NCI-H748 (cell line): ENCODE data around the gene DAPK1.

ENCODE experiments used
- DNase-seq: peaks from one replicate; lab custom pipeline; 2025; ENCODE audit not compliant: unreplicated experiment; lab: John Stamatoyannopoulos, UW

The DAPK1 gene

GRCh38 chr9:87564791-87565241, 67.1 kb downstream of the DAPK1 start:
- no peak for DNase-seq

- no peak for DNase-seq
Measured at GRCh38 chr9:87567001-87567400, 69.3 kb downstream of the DAPK1 start.

- DNase-seq: no peak
Measured at GRCh38 chr9:87567571-87567970, 69.9 kb downstream of the DAPK1 start.

GRCh38 chr9:87567983-87568382, 70.3 kb downstream of the DAPK1 start:
- DNase-seq: no peak

- no peak for DNase-seq
Measured at GRCh38 chr9:87568401-87568800, 70.7 kb downstream of the DAPK1 start.

GRCh38 chr9:87569008-87569509, 71.4 kb downstream of the DAPK1 start:
- no peak for DNase-seq

GRCh38 chr9:87569518-87569917, 71.9 kb downstream of the DAPK1 start:
- DNase-seq: no peak

- DNase-seq: peak; percentile 44
Measured at GRCh38 chr9:87570000-87570908, 72.6 kb downstream of the DAPK1 start.

GRCh38 chr9:87572719-87573118, 75.1 kb downstream of the DAPK1 start:
- no peak for DNase-seq

- DNase-seq: no peak
Measured at GRCh38 chr9:87573841-87574342, 76.2 kb downstream of the DAPK1 start.

- DNase-seq: no peak
Measured at GRCh38 chr9:87577746-87578145, 80.1 kb downstream of the DAPK1 start.

- no peak for DNase-seq
Measured at GRCh38 chr9:87578625-87579024, 81.0 kb downstream of the DAPK1 start.

GRCh38 chr9:87579781-87580541, 82.3 kb downstream of the DAPK1 start:
- no peak for DNase-seq

- DNase-seq: peak; percentile 66
Measured at GRCh38 chr9:87580941-87581438, 83.3 kb downstream of the DAPK1 start.

- DNase-seq: no peak
Measured at GRCh38 chr9:87581513-87581912, 83.8 kb downstream of the DAPK1 start.

- no peak for DNase-seq
Measured at GRCh38 chr9:87581949-87582637, 84.4 kb downstream of the DAPK1 start.

- no peak for DNase-seq
Measured at GRCh38 chr9:87584326-87584725, 86.7 kb downstream of the DAPK1 start.

- DNase-seq: no peak
Measured at GRCh38 chr9:87585123-87585855, 87.6 kb downstream of the DAPK1 start.

- no peak for DNase-seq
Measured at GRCh38 chr9:87586731-87587355, 89.2 kb downstream of the DAPK1 start.

- DNase-seq: no peak
Measured at GRCh38 chr9:87587356-87587745, 89.7 kb downstream of the DAPK1 start.
